ENCODE data around the gene GGCX. TPM values are rescaled to one million over a fixed set of nuclear protein-coding genes. Genes with fewer than 3 reads are reported as not detected.

GGCX gene
- total RNA-seq, 2 donors from 2014 or later = 17.8 to 20.3 TPM

DNA sequence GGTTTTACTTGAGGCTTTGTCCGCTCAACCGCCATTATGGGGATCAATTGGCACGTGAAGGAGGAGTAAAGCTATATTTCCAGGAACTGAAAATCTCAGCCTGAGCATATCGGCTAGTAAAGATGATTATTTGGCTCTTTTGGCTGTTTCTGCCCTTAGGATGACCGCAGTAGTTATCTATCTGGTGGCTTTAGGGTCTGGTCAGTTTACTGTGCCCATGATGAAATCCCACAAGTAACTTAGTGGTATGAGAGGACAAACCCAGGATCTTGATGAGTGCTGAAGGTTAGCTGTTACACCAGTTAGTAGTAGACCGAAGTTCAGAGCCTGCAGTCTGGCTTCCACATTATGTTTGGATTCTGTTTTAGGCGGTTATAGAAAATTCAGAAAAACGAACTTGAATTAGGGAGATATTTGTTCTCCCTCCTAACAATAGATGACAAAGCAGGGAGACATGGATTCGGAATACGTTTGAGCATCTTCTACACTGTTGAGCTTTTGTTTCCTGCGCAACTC is 21.1 kb downstream of the GGCX start:
- no peaks in the 10 kb centered on the region for H3K27me3 Mint-ChIP-seq (ENCODE audit: low read depth)
- H3K36me3 Mint-ChIP-seq (ENCODE audit: insufficient read depth in 2 of 2) = peaks cover 35 to 54% of the 10 kb centered on the region in 2 donors
- peak overlapping the region; percentile 86 for H3K27ac Mint-ChIP-seq
- ATAC-seq (replicated peaks in 1 of 2) = no peak
- peak overlapping the region; percentile 97 to 99 for H3K4me3 Mint-ChIP-seq
- H3K9me3 Mint-ChIP-seq = no peaks in the 10 kb centered on the region
- DNase-seq = no peak
- H3K4me1 Mint-ChIP-seq (ENCODE audit: low read depth) = peaks cover 63% of the 10 kb centered on the region

DNA sequence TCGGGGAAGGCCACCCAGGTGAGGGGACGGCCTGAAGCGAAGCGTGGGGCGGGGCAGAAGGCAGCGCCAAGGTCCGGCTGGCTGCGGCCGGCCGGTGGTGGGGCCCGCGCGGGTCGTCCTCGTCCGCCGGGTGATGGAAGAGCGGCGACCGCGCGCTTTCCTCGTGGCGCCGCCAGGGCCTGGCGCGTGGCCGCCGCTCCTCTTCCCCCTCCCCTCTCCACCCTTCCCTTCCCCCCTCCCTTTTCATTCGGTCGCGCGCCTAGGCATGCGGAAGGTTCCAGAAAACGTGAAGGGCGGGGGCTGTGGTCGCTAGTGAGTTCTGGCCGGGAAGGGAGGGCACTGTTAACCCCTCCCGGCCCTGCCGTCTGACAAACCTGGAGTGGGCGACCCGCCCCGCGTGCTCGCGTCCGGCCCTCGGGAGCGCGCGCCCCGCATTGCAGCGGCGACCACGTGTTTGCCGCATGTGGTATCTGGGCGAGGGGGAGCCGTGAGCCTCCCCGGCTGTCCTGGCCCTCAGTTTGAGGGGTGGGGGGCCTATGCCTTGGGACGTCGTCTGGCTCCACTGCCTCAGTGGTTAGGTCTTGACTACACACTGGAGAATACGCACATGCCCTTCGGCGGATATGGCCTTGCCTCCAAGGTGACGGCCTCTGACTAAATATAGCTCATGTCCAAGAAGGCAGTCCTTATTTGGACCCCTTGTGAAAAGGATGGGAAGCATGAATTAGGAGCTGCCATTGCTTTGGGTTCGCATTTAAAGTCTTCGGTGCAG is 21.7 kb downstream of the GGCX start:
- Mint-ChIP-seq H3K9me3 (no peaks in the 10 kb centered on the region), H3K4me1 (ENCODE audit: low read depth) (peaks cover 63% of the 10 kb centered on the region), H3K36me3 (ENCODE audit: insufficient read depth in 2 of 2) (peaks cover 33 to 49% of the 10 kb centered on the region in 2 donors), H3K27ac (peak overlapping the region; percentile 94), H3K27me3 (ENCODE audit: low read depth) (no peaks in the 10 kb centered on the region), H3K4me3 (peak overlapping the region; percentile 97 to 99)
- DNase-seq (peak; percentile 63 to 78), ATAC-seq (replicated peaks in 1 of 2) (peak; percentile 29 to 35)

DNA sequence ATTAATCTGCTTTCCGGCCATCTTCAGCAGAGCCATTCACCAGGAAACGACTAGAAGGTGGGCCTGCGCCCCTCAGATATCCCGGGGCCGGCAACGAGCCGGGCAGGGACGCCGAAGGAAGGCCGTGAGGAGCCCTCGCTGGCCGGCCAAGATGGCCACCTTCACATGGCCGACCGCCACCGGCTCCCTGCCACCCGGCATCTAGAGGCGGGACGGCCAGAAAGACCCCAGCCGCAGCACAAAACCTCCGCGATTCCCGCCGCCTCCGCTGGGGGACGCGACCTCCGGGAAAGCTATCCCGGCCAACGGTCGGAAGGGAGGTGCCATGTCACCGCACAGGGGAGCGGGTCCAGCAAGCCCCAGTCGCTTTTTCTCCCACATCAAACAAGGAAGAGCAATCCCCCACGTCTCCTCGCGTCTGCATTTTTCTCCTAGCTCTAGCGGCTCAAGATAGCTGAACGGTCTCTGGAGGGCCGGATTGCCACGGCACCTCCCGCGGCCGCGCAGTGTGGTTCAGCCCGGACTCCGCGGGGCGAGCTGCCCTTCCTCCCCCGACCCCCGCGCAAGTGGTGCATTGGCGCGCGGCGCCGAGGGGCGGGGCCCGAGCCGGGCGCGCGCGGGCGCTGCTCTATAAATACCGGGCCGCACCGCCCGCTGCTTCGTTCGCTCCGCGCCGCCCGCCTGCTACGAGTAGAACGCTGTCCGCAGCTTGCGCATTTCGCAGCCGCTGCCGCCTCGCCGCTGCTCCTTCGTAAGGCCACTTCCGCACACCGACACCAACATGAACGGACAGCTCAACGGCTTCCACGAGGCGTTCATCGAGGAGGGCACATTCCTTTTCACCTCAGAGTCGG is 22.6 kb downstream of the GGCX start, which contains the start of gene MAT2A:
MAT2A (plus strand) TSS at position 662 of the 854 bp plus-strand sequence; CDS start at position 782, 120 bp downstream.
- Mint-ChIP-seq H3K27me3 (ENCODE audit: low read depth) (no peaks in the 10 kb centered on the region), H3K4me1 (ENCODE audit: low read depth) (peaks cover 59% of the 10 kb centered on the region), H3K4me3 (peak within 1 kb of the TSS; percentile 97 to 99), H3K27ac (peak within 1 kb of the TSS; percentile 94), H3K9me3 (no peaks in the 10 kb centered on the region), H3K36me3 (ENCODE audit: insufficient read depth in 2 of 2) (peaks cover 27 to 41% of the 10 kb centered on the region in 2 donors)
- ATAC-seq (replicated peaks in 1 of 2) (peak; percentile 82 to 85), DNase-seq (peak; percentile 91 to 95)

DNA sequence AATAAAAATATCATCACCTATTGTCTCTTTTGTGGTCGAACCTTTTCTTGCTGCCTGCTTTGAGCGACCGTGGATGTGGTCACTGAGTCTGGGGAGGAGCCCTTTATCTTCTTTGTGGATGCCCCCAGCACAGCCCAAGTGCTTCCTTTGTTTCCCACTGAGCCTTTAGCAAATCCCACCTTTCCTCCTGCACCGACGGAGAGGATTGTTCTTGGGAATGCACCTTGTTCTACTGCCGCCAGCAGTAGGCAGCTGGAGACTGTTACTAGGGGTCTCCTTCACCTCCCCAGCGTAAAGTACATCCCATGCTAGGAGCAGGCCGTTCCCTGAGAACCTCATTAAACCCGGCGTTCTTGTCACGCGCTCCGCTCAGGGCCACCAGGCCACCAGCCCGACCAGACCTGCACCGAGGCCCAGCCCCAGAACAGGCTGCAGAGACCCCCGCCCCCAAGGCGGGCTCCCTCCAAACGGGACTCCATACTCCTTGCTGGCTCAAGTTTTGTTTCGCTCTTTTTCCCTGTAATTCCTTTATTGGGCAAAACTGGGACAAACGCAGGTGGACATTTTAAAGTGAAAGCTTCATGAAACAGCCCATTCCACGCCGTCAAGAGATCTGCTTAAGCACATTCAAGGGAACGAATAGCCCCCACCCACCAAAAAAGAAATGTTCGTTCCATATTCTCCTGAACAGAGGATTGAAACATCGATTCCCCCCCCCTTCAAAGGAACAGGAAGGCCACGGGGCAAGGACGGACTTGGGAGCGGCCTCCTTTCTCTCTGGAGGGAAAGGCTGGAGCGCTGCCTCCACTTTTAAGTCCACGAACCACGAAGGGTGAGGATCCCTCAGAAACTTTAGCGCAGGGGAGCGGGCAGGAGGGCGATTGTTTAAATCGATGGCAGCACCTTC is 23.4 kb downstream of the GGCX start:
- peak; percentile 23 to 45 for DNase-seq
- peak overlapping the region; percentile 97 to 99 for H3K4me3 Mint-ChIP-seq
- H3K4me1 Mint-ChIP-seq (ENCODE audit: low read depth) = peaks cover 52% of the 10 kb centered on the region
- no peak for ATAC-seq (replicated peaks in 1 of 2)
- no peaks in the 10 kb centered on the region for H3K9me3 Mint-ChIP-seq
- H3K27ac Mint-ChIP-seq = peak overlapping the region; percentile 93
- H3K27me3 Mint-ChIP-seq (ENCODE audit: low read depth) = no peaks in the 10 kb centered on the region
- H3K36me3 Mint-ChIP-seq (ENCODE audit: insufficient read depth in 2 of 2) = peaks cover 25 to 34% of the 10 kb centered on the region in 2 donors

DNA sequence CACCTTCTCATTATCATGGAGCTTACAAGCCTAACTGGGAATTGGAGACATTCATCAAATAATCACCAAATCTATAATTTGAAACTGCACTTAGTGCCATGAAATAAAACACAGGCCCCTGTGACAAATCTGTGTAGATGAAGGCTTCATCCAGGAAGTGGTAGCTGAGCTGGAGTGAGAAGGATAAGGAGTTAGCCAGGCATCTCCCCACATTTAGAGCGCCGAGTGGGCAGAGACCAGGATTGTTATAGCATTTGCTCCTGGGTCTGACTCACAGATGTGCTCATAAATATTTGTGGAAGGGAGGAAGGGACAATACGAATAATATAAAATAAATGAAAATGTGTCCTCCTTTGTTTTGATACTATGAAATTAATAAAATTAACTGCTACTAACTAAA is 24.8 kb downstream of the GGCX start:
- Mint-ChIP-seq H3K27me3 (ENCODE audit: low read depth) (no peaks in the 10 kb centered on the region), H3K27ac (peak overlapping the region; percentile 93), H3K36me3 (ENCODE audit: insufficient read depth in 2 of 2) (peaks cover 14 to 20% of the 10 kb centered on the region in 2 donors), H3K4me1 (ENCODE audit: low read depth) (peaks cover 38% of the 10 kb centered on the region), H3K9me3 (no peaks in the 10 kb centered on the region), H3K4me3 (peak overlapping the region in 1 of 2 donors; percentile 37)
- DNase-seq = no peak
- ATAC-seq (replicated peaks in 1 of 2) = no peak

DNA sequence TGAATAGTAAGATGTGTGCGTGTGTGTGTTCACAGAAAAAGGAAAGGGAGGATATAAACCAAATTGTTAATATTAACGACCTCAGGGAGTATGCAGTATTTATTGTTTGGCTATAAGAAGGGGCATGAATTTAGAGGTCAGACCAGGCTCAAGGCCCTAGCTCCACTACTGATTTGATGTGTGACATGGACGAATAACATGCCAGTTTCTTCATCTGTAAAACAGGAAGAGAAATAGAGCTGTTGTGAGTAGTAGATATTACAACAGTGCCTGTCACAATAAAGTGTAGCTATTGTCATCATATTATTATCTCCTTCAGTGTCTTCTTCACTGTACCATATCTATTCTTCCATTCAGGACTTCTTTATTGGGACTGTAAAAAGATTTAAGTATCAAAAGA is 26.4 kb downstream of the GGCX start:
- no peak overlapping the region for H3K27ac Mint-ChIP-seq
- DNase-seq = no peak
- no peaks in the 10 kb centered on the region for H3K9me3 Mint-ChIP-seq
- H3K36me3 Mint-ChIP-seq (ENCODE audit: insufficient read depth in 2 of 2) = peaks cover 3 to 5% of the 10 kb centered on the region in 2 donors
- peaks cover 24% of the 10 kb centered on the region for H3K4me1 Mint-ChIP-seq (ENCODE audit: low read depth)
- H3K4me3 Mint-ChIP-seq = no peak overlapping the region
- ATAC-seq (replicated peaks in 1 of 2) = no peak
- H3K27me3 Mint-ChIP-seq (ENCODE audit: low read depth) = no peaks in the 10 kb centered on the region

DNA sequence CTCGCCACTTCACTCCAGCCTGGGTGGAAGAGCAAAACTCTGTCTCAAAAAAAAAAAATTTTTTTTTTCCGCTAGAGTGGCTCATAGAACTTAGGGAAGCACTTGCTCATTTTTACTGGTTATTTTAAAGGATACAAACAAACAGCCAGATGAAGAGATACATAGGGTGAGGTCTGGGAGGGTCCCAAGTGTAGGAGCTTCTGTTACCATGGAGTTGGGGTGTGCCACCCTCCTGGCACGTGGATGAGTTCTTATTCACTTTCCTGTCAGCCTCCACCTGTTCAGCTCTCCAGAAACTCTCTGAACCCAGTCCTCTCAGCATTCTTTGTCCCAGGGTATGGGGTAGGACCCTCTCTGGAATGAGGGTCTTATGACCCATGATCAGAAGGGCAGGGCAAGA is 27.2 kb downstream of the GGCX start:
- Mint-ChIP-seq H3K9me3 (no peaks in the 10 kb centered on the region), H3K27ac (no peak overlapping the region), H3K4me1 (ENCODE audit: low read depth) (peaks cover 24% of the 10 kb centered on the region), H3K27me3 (ENCODE audit: low read depth) (no peaks in the 10 kb centered on the region), H3K4me3 (no peak overlapping the region), H3K36me3 (ENCODE audit: insufficient read depth in 2 of 2) (peaks cover 1 to 4% of the 10 kb centered on the region in 2 donors)
- ATAC-seq (replicated peaks in 1 of 2) = no peak
- no peak for DNase-seq

DNA sequence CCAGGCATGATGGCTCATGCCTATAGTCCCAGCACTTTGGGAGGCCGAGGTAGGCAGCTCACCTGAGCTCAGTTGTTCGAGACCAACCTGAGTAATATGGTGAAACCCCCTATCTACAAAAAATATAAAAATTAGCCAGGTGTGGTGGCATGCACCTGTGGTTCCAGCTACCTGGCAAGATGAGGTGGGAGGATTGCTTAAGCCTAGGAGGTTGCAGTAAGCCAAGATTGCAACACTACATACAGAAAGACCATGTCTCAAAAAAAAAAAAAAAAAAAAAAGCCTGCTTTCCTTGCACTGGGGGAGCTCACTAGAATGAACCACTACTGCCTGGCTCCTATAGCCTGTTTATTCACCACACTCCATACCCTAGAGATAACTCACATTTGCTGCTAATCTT is 29.7 kb downstream of the GGCX start:
- Mint-ChIP-seq H3K27me3 (ENCODE audit: low read depth) (peaks cover 12% of the 10 kb centered on the region), H3K4me1 (ENCODE audit: low read depth) (peaks cover 11% of the 10 kb centered on the region), H3K4me3 (no peak overlapping the region), H3K9me3 (no peaks in the 10 kb centered on the region), H3K36me3 (ENCODE audit: insufficient read depth in 2 of 2) (no peaks in the 10 kb centered on the region), H3K27ac (no peak overlapping the region)
- DNase-seq (no peak), ATAC-seq (replicated peaks in 1 of 2) (no peak)

DNA sequence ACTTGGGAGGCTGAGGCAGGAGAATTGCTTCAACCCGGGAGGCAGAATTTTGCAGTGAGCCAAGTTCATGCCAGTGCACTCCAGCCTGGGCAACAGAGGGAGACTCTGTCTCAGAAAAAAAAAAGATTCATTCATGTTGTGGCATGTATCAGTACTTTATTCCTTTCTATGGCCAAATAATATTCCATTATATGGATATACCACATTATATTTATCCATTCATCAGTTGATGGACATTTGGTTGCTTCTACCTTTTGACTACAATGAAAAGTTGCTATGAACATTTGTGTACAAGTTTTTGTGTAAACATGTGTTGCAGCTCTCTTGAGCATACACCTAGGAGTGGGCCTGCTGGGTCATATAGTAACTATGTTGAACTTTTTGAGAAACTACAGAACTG is 31.5 kb downstream of the GGCX start:
- no peak overlapping the region for H3K27ac Mint-ChIP-seq
- DNase-seq = no peak
- no peak for ATAC-seq (replicated peaks in 1 of 2)
- no peak overlapping the region for H3K4me3 Mint-ChIP-seq
- no peaks in the 10 kb centered on the region for H3K9me3 Mint-ChIP-seq
- no peaks in the 10 kb centered on the region for H3K4me1 Mint-ChIP-seq (ENCODE audit: low read depth)
- no peaks in the 10 kb centered on the region for H3K36me3 Mint-ChIP-seq (ENCODE audit: insufficient read depth in 2 of 2)
- peaks cover 12% of the 10 kb centered on the region for H3K27me3 Mint-ChIP-seq (ENCODE audit: low read depth)

DNA sequence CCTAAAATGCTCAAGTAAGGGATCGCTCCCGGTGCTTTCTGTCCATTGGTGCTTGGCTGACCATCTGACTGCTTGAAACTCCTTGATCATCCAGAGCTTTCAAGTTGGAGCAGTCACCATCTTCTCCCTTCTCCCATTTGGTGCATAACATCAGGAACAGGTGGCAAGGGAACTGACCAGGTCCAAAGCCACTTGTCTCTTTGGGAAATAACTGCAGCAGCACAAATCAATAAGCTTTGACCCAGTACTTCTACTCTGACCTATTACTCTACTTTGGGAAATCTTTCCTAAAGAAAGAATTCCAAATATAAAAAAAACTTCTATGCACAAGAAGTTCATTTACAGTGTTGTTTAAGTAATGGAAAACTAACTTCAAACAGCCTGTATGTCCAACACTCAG is 32.9 kb downstream of the GGCX start:
- Mint-ChIP-seq H3K4me1 (ENCODE audit: low read depth) (peaks cover 5% of the 10 kb centered on the region), H3K36me3 (ENCODE audit: insufficient read depth in 2 of 2) (no peaks in the 10 kb centered on the region), H3K27me3 (ENCODE audit: low read depth) (peaks cover 12% of the 10 kb centered on the region), H3K4me3 (no peak overlapping the region), H3K9me3 (no peaks in the 10 kb centered on the region), H3K27ac (no peak overlapping the region)
- no peak for ATAC-seq (replicated peaks in 1 of 2)
- no peak for DNase-seq

DNA sequence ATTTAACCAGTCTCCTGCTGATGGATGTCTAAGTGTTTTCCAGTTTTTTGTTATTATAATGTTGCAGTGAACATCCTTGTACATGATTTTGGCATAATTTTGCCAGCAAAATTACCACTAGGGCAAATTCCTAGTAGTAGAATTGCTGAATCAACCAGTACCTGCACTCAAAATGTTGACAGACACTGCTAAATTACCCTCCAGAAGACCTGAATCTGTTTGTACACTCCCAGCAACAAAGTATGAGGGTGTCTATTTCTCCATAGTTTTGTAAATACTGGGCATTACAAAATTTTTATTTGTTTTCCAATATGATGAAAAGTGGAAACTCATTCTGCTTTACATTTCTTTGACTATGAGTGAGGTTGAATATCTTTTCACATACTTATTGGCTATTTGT is 33.5 kb downstream of the GGCX start:
- ATAC-seq (replicated peaks in 1 of 2) = no peak
- Mint-ChIP-seq H3K27ac (no peak overlapping the region), H3K4me1 (ENCODE audit: low read depth) (peaks cover 5% of the 10 kb centered on the region), H3K36me3 (ENCODE audit: insufficient read depth in 2 of 2) (no peaks in the 10 kb centered on the region), H3K9me3 (no peaks in the 10 kb centered on the region), H3K4me3 (no peak overlapping the region), H3K27me3 (ENCODE audit: low read depth) (peaks cover 12% of the 10 kb centered on the region)
- no peak for DNase-seq

DNA sequence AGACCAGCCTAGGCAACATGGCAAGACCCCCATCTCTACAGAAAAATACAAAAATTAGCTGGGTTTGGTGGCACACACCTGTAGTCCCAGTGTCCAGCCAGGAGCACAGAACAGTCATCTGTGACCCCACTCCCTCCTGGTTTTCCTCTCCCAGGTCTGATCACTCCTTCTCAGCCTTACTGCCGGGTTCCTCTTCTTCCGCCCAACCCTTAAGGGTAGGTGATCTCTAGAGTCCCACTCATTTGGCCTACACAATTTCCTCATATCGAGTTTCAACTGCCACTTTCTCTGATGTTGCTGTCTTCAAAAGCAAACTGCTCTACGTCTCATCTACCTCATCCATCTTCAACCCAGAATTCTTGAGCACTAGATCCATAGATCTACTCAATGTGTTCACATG is 35.7 kb downstream of the GGCX start:
- Mint-ChIP-seq H3K27me3 (ENCODE audit: low read depth) (peaks cover 12% of the 10 kb centered on the region), H3K36me3 (ENCODE audit: insufficient read depth in 2 of 2) (no peaks in the 10 kb centered on the region), H3K4me3 (no peak overlapping the region), H3K27ac (no peak overlapping the region), H3K4me1 (ENCODE audit: low read depth) (peaks cover 5% of the 10 kb centered on the region), H3K9me3 (no peaks in the 10 kb centered on the region)
- ATAC-seq (replicated peaks in 1 of 2) = no peak
- DNase-seq = no peak
